Measurements from ENCODE around the gene SMTN. TPM values are rescaled to one million over a fixed set of nuclear protein-coding genes. Genes with fewer than 3 reads are reported as not detected.

SMTN gene
- polyA plus RNA-seq, 1 of the 3 experiments (the other 2 are of a cell fraction) = 30.4 TPM

GRCh38 chr22:31100762-31101525 lies 19.8 kb downstream of the SMTN start:
- TF ChIP-seq IRF3 (IDR thresholded peaks at IDR 0.05; ENCODE audit: low read depth, low read length) (no peak), MEF2A (IDR thresholded peaks at IDR 0.05; ENCODE audit: borderline replicate concordance, low read depth) (no peak), TCF12 (IDR thresholded peaks at IDR 0.05) (no peak)
- H3K4me1 ChIP-seq (ENCODE audit: control insufficient read depth in 1 of 2, insufficient read depth in 2 of 2, low read depth in 1 of 2, low read length in 1 of 2) = peaks cover 0 to 2% of the 10 kb centered on the region in 2 experiments; a peak in 1 of 4 replicates
- no peaks in the 10 kb centered on the region for H3K9me3 ChIP-seq
- WGBS (ENCODE audit: low lambda C conversion rate) = 88% methylated on average over 17 of the region's 18 CpGs
- H3F3A ChIP-seq (replicated peaks; ENCODE audit: insufficient read depth) = peaks cover 26% of the 10 kb centered on the region
- no peak for DNase-seq
- no peak overlapping the region for H2AFZ ChIP-seq (ENCODE audit: low read depth)
- H3K36me3 ChIP-seq (replicated peaks in 1 of 2; ENCODE audit: control insufficient read depth in 1 of 2, insufficient read depth in 2 of 2, low read length in 1 of 2) = peaks cover 4 to 33% of the 10 kb centered on the region in 2 experiments
- ChIA-PET CTCF (interaction anchor here (1.3 to 1.8 kb wide), 2 partner anchors 13 to 16 kb away, joined by 4 to 6 read pairs; no protein-coding TSS in a partner anchor), POLR2A (no interaction called here)
- no peak overlapping the region for H3K4me3 ChIP-seq (ENCODE audit: low read depth in 2 of 2, low read length in 1 of 2)
- no peaks in the 10 kb centered on the region for H4K20me1 ChIP-seq (ENCODE audit: insufficient read depth)
- no peaks in the 10 kb centered on the region for H3K9me2 ChIP-seq
- H3K27me3 ChIP-seq (ENCODE audit: insufficient read depth) = no peaks in the 10 kb centered on the region
- H3K9ac ChIP-seq = no peak overlapping the region
- H3K79me2 ChIP-seq (ENCODE audit: insufficient read depth) = peaks cover under 1% of the 10 kb centered on the region; the same call in 1 of the 2 replicates
- peak overlapping the region in 1 of 2 experiments; percentile 71; a peak in 1 of 4 replicates for H3K27ac ChIP-seq (ENCODE audit: low read depth in 2 of 2, low read length in 1 of 2)
- no peak overlapping the region for H3K4me2 ChIP-seq

GRCh38 chr22:31102441-31103081 lies 21.4 kb downstream of the SMTN start:
- 0 out of 2 replicates have a peak, but pooled peaks have one; percentile 29 for TF ChIP-seq POLR2AphosphoS5 (IDR thresholded peaks at IDR 0.05; ENCODE audit: low read depth, low read length)
- TF ChIP-seq TAF1 (IDR thresholded peaks at IDR 0.05; ENCODE audit: borderline replicate concordance, low read depth, low read length) = no peak
- peak; percentile 42; the same call in 1 of the 2 replicates for TF ChIP-seq JUND (IDR thresholded peaks at IDR 0.05)
- TF ChIP-seq RCOR1 (IDR thresholded peaks at IDR 0.05; ENCODE audit: low read length) = no peak
- TF ChIP-seq REST (IDR thresholded peaks at IDR 0.05; ENCODE audit: low read depth, low read length) = no peak
- no peak for TF ChIP-seq GATA2 (CRISPR knock-in tag; IDR thresholded peaks at IDR 0.05)
- no peak for TF ChIP-seq TEAD4 (IDR thresholded peaks at IDR 0.05; ENCODE audit: borderline replicate concordance, insufficient read depth)
- TF ChIP-seq PBX3 (IDR thresholded peaks at IDR 0.05) = 0 out of 2 replicates have a peak, but pooled peaks have one; percentile 11
- TF ChIP-seq FOSL2 (IDR thresholded peaks at IDR 0.05; ENCODE audit: borderline replicate concordance, low read depth) = peak; percentile 53; the same call in 1 of the 2 replicates
- TF ChIP-seq NFIC (IDR thresholded peaks at IDR 0.05; ENCODE audit: borderline replicate concordance) = no peak
- no peak for TF ChIP-seq ELF1 (IDR thresholded peaks at IDR 0.05)
- TF ChIP-seq EP300 (IDR thresholded peaks at IDR 0.05; ENCODE audit: borderline replicate concordance in 1 of 2, low read depth in 1 of 2, low read length in 1 of 2) = no peak
- H3K9me2 ChIP-seq = no peaks in the 10 kb centered on the region
- H3K27ac ChIP-seq (ENCODE audit: low read depth in 2 of 2, low read length in 1 of 2) = peak overlapping the region in 1 of 2 experiments; percentile 71; a peak in 2 of 4 replicates
- WGBS (ENCODE audit: low lambda C conversion rate) = 67% methylated on average over 7 of the region's 8 CpGs
- H2AFZ ChIP-seq (ENCODE audit: low read depth) = no peak overlapping the region
- POLR2A ChIA-PET = interaction anchor here (0.6 kb wide), 1 partner anchor 138 kb away, joined by 4 read pairs; no protein-coding TSS in a partner anchor
- H3K79me2 ChIP-seq (ENCODE audit: insufficient read depth) = peaks cover 13% of the 10 kb centered on the region; the same call in 1 of the 2 replicates
- no peaks in the 10 kb centered on the region for H3K9me3 ChIP-seq
- peaks cover 0 to 13% of the 10 kb centered on the region in 2 experiments; a peak in 1 of 4 replicates for H3K4me1 ChIP-seq (ENCODE audit: control insufficient read depth in 1 of 2, insufficient read depth in 2 of 2, low read depth in 1 of 2, low read length in 1 of 2)
- no peak overlapping the region; the same call in 1 of the 2 replicates for H3K9ac ChIP-seq
- H4K20me1 ChIP-seq (ENCODE audit: insufficient read depth) = no peaks in the 10 kb centered on the region
- no peak for DNase-seq
- no peak overlapping the region; the same call in 1 of the 2 replicates for H3K4me2 ChIP-seq
- no peak overlapping the region for H3K4me3 ChIP-seq (ENCODE audit: low read depth in 2 of 2, low read length in 1 of 2)
- H3K27me3 ChIP-seq (ENCODE audit: insufficient read depth) = no peaks in the 10 kb centered on the region
- peaks cover 4 to 25% of the 10 kb centered on the region in 2 experiments for H3K36me3 ChIP-seq (replicated peaks in 1 of 2; ENCODE audit: control insufficient read depth in 1 of 2, insufficient read depth in 2 of 2, low read length in 1 of 2)
- CTCF ChIA-PET = interaction anchor here (1.2 to 2.5 kb wide), 5 partner anchors 12 to 54 kb away, joined by 4 to 10 read pairs (median 4); no protein-coding TSS in a partner anchor
- H3F3A ChIP-seq (replicated peaks; ENCODE audit: insufficient read depth) = peaks cover 26% of the 10 kb centered on the region

Measured in SK-N-SH (cell line).